HepG2 (cell line): ENCODE results near the gene GHRH. TPM values are rescaled to one million over a fixed set of nuclear protein-coding genes. Genes with fewer than 3 reads are reported as not detected.

Experiments
- ATRX ChIP-seq: sonication (generic); formaldehyde crosslinking; IDR thresholded peaks from 2 replicates; pipeline ENCODE4 v1.4.0; 2020; ENCODE audit warnings: missing genetic modification reagents, borderline replicate concordance
- FOXK1 ChIP-seq: sonication (generic); formaldehyde crosslinking; IDR thresholded peaks from 2 replicates; pipeline ENCODE4 v1.4.0; 2020; ENCODE audit warnings: low read depth, missing genetic modification reagents, borderline replicate concordance
- IKZF5 ChIP-seq: IDR thresholded peaks from 2 replicates; pipeline ENCODE4 v1.6.1; 2018; ENCODE audit warnings: missing genetic modification reagents, mild to moderate bottlenecking, missing compliant biosample characterization
- MAFG ChIP-seq: sonication (generic); formaldehyde crosslinking; IDR thresholded peaks from 2 replicates; pipeline ENCODE4 v1.5.1; 2020; ENCODE audit warnings: mild to moderate bottlenecking, missing genetic modification reagents
- MXI1 ChIP-seq: IDR thresholded peaks from 3 replicates; pipeline ENCODE4 v1.6.1; 2012; ENCODE audit warnings: low read depth, low read length, inconsistent platforms, borderline replicate concordance
- NFIC ChIP-seq: IDR thresholded peaks from 2 replicates; pipeline ENCODE4 v1.6.1; 2012; ENCODE audit warnings: mild to moderate bottlenecking, low read length, inconsistent platforms
- NR2C2 ChIP-seq: sonication (generic); formaldehyde crosslinking; IDR thresholded peaks from 2 replicates; pipeline ENCODE4 v1.4.0; 2020; ENCODE audit warnings: missing genetic modification reagents, mild to moderate bottlenecking, moderate library complexity, borderline replicate concordance
- PLRG1 ChIP-seq: fragments of 450-650 bp; conservative IDR thresholded peaks from 2 replicates; pipeline ENCODE4 v1.6.1; 2016
- POLR2AphosphoS2 ChIP-seq: IDR thresholded peaks from 2 replicates; pipeline ENCODE4 v1.6.1; 2011; ENCODE audit warnings: low read depth, low read length, improper control_type of control experiment
- SMYD3 ChIP-seq: sonication (generic); formaldehyde crosslinking; IDR thresholded peaks from 2 replicates; pipeline ENCODE4 v1.8.1; 2023; ENCODE audit warnings: mild to moderate bottlenecking, missing genetic modification reagents
- YEATS2 ChIP-seq: sonication (generic); formaldehyde crosslinking; IDR thresholded peaks from 2 replicates; pipeline ENCODE4 v1.4.0; 2020; ENCODE audit warnings: missing genetic modification reagents, borderline replicate concordance
- ZBED4 ChIP-seq: sonication (generic); formaldehyde crosslinking; IDR thresholded peaks from 2 replicates; pipeline ENCODE4 v1.4.0; 2020; ENCODE audit warnings: missing genetic modification reagents, borderline replicate concordance
- ZBTB26 ChIP-seq: IDR thresholded peaks from 2 replicates; pipeline ENCODE4 v1.6.1; 2016; ENCODE audit warnings: missing compliant biosample characterization, missing genetic modification reagents, borderline replicate concordance
- ZNF10 ChIP-seq: sonication (generic); formaldehyde crosslinking; IDR thresholded peaks from 2 replicates; pipeline ENCODE4 v1.4.0; 2020; ENCODE audit warnings: mild to moderate bottlenecking, low read depth, missing genetic modification reagents, borderline replicate concordance
- ZNF34 ChIP-seq: sonication (generic); formaldehyde crosslinking; IDR thresholded peaks from 2 replicates; pipeline ENCODE4 v1.4.0; 2020; ENCODE audit warnings: mild to moderate bottlenecking, missing genetic modification reagents, borderline replicate concordance
- ZNF512B ChIP-seq: sonication (generic); formaldehyde crosslinking; IDR thresholded peaks from 2 replicates; pipeline ENCODE4 v1.5.1; 2020; ENCODE audit warnings: missing genetic modification reagents, mild to moderate bottlenecking, borderline replicate concordance
- polyA plus RNA-seq, 8 experiments: library from polyadenylated mRNA; depleted of rRNA in 3 of 8; stranded (reverse) in 7 of 8; unstranded in 1 of 8; fragments of >200 nt; fragmentation: Illumina TruSeq in 4 of 8; extraction: Trizol in 4 of 8; gene quantifications; 2 replicates each; pipeline versions ENCODE4 v1.2.1 to v1.2.3, GENCODE V29; 2011 to 2016; ENCODE audit warnings: low read depth in 4 of 8, missing spikeins in 1 of 8, mixed read lengths in 1 of 8; ENCODE audit not compliant: insufficient read depth in 1 of 8
- total RNA-seq, 5 experiments: library from RNA; depleted of rRNA; stranded (reverse); fragments of >200 nt; fragmentation: Illumina TruSeq; extraction: Trizol; gene quantifications; 2 replicates each; pipeline ENCODE4 v1.2.3, GENCODE V29; 2016; ENCODE audit warnings: low read depth in 1 of 5
- TF ChIP-seq, protein P1 (sequence below): sonication (generic); formaldehyde crosslinking; IDR thresholded peaks from 2 replicates; pipeline ENCODE4 v1.5.0; 2020; ENCODE audit warnings: mild to moderate bottlenecking, missing genetic modification reagents

Gene GHRH
- total and polyA plus RNA-seq, 2 of the 13 experiments (the other 11 are each of a cell fraction or from before 2014, with no cell fraction given) = not detected

- no peak; the same call in 1 of the 2 replicates for TF ChIP-seq ZBTB26 (CRISPR knock-in tag)
- peak; percentile 100 for TF ChIP-seq ZNF512B (CRISPR knock-in tag)
- TF ChIP-seq SMYD3 (CRISPR knock-in tag) = peak; percentile 88
- TF ChIP-seq YEATS2 (CRISPR knock-in tag) = peak; percentile 57; the same call in 1 of the 2 replicates
- TF ChIP-seq, protein P1, sequence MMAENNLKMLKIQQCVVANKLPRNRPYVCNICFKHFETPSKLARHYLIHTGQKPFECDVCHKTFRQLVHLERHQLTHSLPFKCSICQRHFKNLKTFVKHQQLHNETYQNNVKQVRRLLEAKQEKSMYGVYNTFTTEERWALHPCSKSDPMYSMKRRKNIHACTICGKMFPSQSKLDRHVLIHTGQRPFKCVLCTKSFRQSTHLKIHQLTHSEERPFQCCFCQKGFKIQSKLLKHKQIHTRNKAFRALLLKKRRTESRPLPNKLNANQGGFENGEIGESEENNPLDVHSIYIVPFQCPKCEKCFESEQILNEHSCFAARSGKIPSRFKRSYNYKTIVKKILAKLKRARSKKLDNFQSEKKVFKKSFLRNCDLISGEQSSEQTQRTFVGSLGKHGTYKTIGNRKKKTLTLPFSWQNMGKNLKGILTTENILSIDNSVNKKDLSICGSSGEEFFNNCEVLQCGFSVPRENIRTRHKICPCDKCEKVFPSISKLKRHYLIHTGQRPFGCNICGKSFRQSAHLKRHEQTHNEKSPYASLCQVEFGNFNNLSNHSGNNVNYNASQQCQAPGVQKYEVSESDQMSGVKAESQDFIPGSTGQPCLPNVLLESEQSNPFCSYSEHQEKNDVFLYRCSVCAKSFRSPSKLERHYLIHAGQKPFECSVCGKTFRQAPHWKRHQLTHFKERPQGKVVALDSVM (CRISPR knock-in tag) = peak; percentile 76
- TF ChIP-seq ZBED4 = 0 out of 2 replicates have a peak, but pooled peaks have one; percentile 45
- no peak for TF ChIP-seq ATRX
- TF ChIP-seq MAFG = no peak
- no peak for TF ChIP-seq ZNF10 (CRISPR knock-in tag)
- TF ChIP-seq FOXK1 (CRISPR knock-in tag) = peak; percentile 89
- peak; percentile 91 for TF ChIP-seq NR2C2 (CRISPR knock-in tag)
- TF ChIP-seq NFIC = no peak
- TF ChIP-seq ZNF34 (CRISPR knock-in tag) = no peak
- TF ChIP-seq IKZF5 (CRISPR knock-in tag) = peak; percentile 65; the same call in 1 of the 2 replicates
- TF ChIP-seq POLR2AphosphoS2 = no peak
- TF ChIP-seq PLRG1 = no peak
- TF ChIP-seq MXI1 = peak; percentile 90
Observed at GRCh38 chr20:37285664-37286374, 24.2 kb upstream of the GHRH start (continued).
